K562 (cell line): Measurements from ENCODE around the gene LRRC8C. TPM values are rescaled to one million over a fixed set of nuclear protein-coding genes. Genes with fewer than 3 reads are reported as not detected.
A peak's percentile ranks its signal among the peaks of the same experiment; 100 is the strongest.

ENCODE experiments used
- CCNT2 ChIP-seq: IDR thresholded peaks from 2 replicates; pipeline ENCODE4 v1.6.1; 2011; ENCODE audit warnings: borderline replicate concordance, low read depth, mild to moderate bottlenecking, moderate library complexity, mixed read lengths, low read length; ENCODE audit not compliant: insufficient read length; ENCODE audit errors: extremely low read depth
- EGR1 ChIP-seq: fragments of 450-650 bp; conservative IDR thresholded peaks from 2 replicates; pipeline ENCODE4 v1.6.1; 2017; ENCODE audit warnings: mild to moderate bottlenecking
- EP300 ChIP-seq: IDR thresholded peaks from 2 replicates; pipeline ENCODE4 v1.6.1; 2012; ENCODE audit warnings: low read length, improper control_type of control experiment
- GATAD2B ChIP-seq: fragments of 450-650 bp; IDR thresholded peaks from 2 replicates; pipeline ENCODE4 v1.6.1; 2017; ENCODE audit warnings: mild to moderate bottlenecking, borderline replicate concordance
- JUND ChIP-seq, 2 experiments: IDR thresholded peaks; 2 replicates in 1 of 2; 3 replicates in 1 of 2; pipeline ENCODE4 v1.6.1; 2011; ENCODE audit warnings: borderline replicate concordance in 2 of 2, low read depth in 2 of 2, low read length in 2 of 2, improper control_type of control experiment in 1 of 2, missing biosample characterization in 1 of 2, missing genetic modification characterization in 1 of 2, missing genetic modification reagents in 1 of 2
- KDM2B ChIP-seq: fragments of 250-450 bp; sonication (Bioruptor Pico); IDR thresholded peaks from 2 replicates; pipeline ENCODE4 v1.8.0; 2021; ENCODE audit warnings: mild to moderate bottlenecking, moderate library complexity
- LARP7 ChIP-seq: fragments of 450-650 bp; IDR thresholded peaks from 2 replicates; pipeline ENCODE4 v1.6.1; 2016
- MTA3 ChIP-seq: fragments of 450-650 bp; formaldehyde crosslinking; IDR thresholded peaks from 2 replicates; pipeline ENCODE4 v1.6.1; 2017; ENCODE audit warnings: mild to moderate bottlenecking, borderline replicate concordance
- NR2F6 ChIP-seq: fragments of 450-650 bp; formaldehyde crosslinking; IDR thresholded peaks from 2 replicates; pipeline ENCODE4 v1.4.0; 2020; ENCODE audit warnings: mild to moderate bottlenecking
- NR4A1 ChIP-seq, 2 experiments: fragments of 250-450 bp in 1 of 2; fragments of 450-650 bp in 1 of 2; sonication (Bioruptor Pico) in 1 of 2; IDR thresholded peaks; 2 replicates each; pipeline versions ENCODE4 v1.4.0 to v1.6.1; 2016 to 2020; ENCODE audit warnings: mild to moderate bottlenecking in 2 of 2, missing compliant biosample characterization in 1 of 2, missing genetic modification characterization in 1 of 2, moderate library complexity in 1 of 2
- RAD21 ChIP-seq, 2 experiments: fragments of 250-450 bp in 1 of 2; fragments of 450-650 bp in 1 of 2; sonication (Bioruptor Pico) in 1 of 2; formaldehyde crosslinking in 1 of 2; IDR thresholded peaks in 1 of 2; conservative IDR thresholded peaks in 1 of 2; 2 replicates each; pipeline versions ENCODE4 v1.4.0 to v1.8.0; 2020 to 2022; ENCODE audit warnings: mild to moderate bottlenecking in 2 of 2, moderate library complexity in 1 of 2
- RBBP5 ChIP-seq: fragments of 200-600 bp; sonication (generic); IDR thresholded peaks from 2 replicates; pipeline ENCODE4 v1.6.1; 2012; ENCODE audit warnings: borderline replicate concordance, mild to moderate bottlenecking, low read length, control low read depth, inconsistent platforms; ENCODE audit not compliant: insufficient read depth, poor library complexity, severe bottlenecking
- ZNF12 ChIP-seq: sonication (generic); formaldehyde crosslinking; IDR thresholded peaks from 2 replicates; pipeline ENCODE4 v1.4.0; 2020; ENCODE audit warnings: mild to moderate bottlenecking, missing genetic modification reagents
- ZNF263 ChIP-seq: sonication (generic); formaldehyde crosslinking; IDR thresholded peaks from 2 replicates; pipeline ENCODE4 v1.8.0; 2022; ENCODE audit warnings: mild to moderate bottlenecking, missing genetic modification reagents, borderline replicate concordance
- ZNF431 ChIP-seq: sonication (generic); formaldehyde crosslinking; IDR thresholded peaks from 2 replicates; pipeline ENCODE4 v1.8.0; 2022; ENCODE audit warnings: mild to moderate bottlenecking, missing genetic modification reagents
- ZNF511 ChIP-seq: sonication (generic); formaldehyde crosslinking; IDR thresholded peaks from 2 replicates; pipeline ENCODE4 v1.8.0; 2022; ENCODE audit warnings: mild to moderate bottlenecking, missing genetic modification reagents
- polyA plus RNA-seq, 8 experiments: library from polyadenylated mRNA; depleted of rRNA in 4 of 8; stranded (reverse) in 5 of 8; unstranded in 3 of 8; fragments of >200 nt; fragmentation: Nextera tagmentation in 2 of 8; fragmentation: Illumina TruSeq in 1 of 8; extraction: Ambion mirVana in 2 of 8; extraction: Trizol in 1 of 8; gene quantifications; 2 replicates each; pipeline versions ENCODE4 v1.2.1 to v1.2.3, GENCODE V29; 2011 to 2014; ENCODE audit warnings: inconsistent platforms in 1 of 8, missing spikeins in 1 of 8
- total RNA-seq, 7 experiments: library from RNA; depleted of rRNA in 6 of 7; stranded (reverse); fragments of >200 nt in 6 of 7; fragmentation: Illumina TruSeq in 2 of 7; extraction: Trizol in 2 of 7; gene quantifications; 2 replicates each; pipeline versions ENCODE4 v1.2.1 to v1.2.3, GENCODE V29; 2011 to 2021; ENCODE audit warnings: low replicate concordance in 1 of 7
- TF ChIP-seq, protein P1 (sequence below): fragments of 450-650 bp; IDR thresholded peaks from 2 replicates; pipeline ENCODE4 v1.6.1; 2016
- TF ChIP-seq, protein P2 (sequence below), 2 experiments: fragments of 450-650 bp; IDR thresholded peaks; 2 replicates each; pipeline ENCODE4 v1.6.1; 2018; ENCODE audit warnings: mild to moderate bottlenecking in 2 of 2, low read depth in 1 of 2; ENCODE audit not compliant: partially characterized antibody in 2 of 2
- TF ChIP-seq, protein P3 (sequence below): fragments of 450-650 bp; formaldehyde crosslinking; IDR thresholded peaks from 2 replicates; pipeline ENCODE4 v1.4.0; 2022; ENCODE audit warnings: missing genetic modification characterization

The LRRC8C gene
- total and polyA plus RNA-seq, 9 of the 15 experiments (the other 6 are each of a cell fraction or from before 2014, with no cell fraction given): 1.00 to 12.5 (median 4.5) TPM

DNA sequence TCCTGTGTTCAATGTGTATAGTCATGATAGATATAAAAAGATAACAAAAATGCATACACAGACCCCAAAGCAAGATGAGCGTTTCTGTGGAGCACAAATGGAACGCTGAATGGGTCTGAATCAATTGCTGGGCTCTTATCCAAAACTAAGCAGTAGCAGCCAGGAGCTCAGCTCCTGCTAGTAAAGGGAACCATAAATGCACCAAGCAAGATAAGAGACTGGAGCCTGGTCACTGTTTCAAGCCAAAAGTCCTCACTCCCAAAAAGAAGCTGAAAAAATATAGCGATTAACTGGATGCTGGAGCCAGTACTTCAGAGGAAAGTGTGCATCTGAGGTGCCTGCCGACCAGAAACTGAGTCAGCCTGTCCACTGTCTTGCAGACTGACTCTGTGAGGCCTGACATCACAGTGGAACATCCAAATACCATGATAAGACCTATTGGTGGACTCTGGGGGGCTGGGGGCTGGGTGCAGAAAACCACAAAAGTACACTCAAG, 68.9 kb downstream of the LRRC8C start (continued):
- TF ChIP-seq, protein P1, sequence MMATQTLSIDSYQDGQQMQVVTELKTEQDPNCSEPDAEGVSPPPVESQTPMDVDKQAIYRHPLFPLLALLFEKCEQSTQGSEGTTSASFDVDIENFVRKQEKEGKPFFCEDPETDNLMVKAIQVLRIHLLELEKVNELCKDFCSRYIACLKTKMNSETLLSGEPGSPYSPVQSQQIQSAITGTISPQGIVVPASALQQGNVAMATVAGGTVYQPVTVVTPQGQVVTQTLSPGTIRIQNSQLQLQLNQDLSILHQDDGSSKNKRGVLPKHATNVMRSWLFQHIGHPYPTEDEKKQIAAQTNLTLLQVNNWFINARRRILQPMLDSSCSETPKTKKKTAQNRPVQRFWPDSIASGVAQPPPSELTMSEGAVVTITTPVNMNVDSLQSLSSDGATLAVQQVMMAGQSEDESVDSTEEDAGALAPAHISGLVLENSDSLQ: no peak
- peak; percentile 49; the same call in 1 of the 2 replicates for TF ChIP-seq MTA3
- peak; percentile 75 for TF ChIP-seq EP300
- no peak for TF ChIP-seq ZNF511 (CRISPR knock-in tag)
- no peak for TF ChIP-seq EGR1
- peak; percentile 39 for TF ChIP-seq CCNT2
- TF ChIP-seq NR4A1 (CRISPR knock-in tag; IDR thresholded peaks at IDR 0.05): no peak
- no peak for TF ChIP-seq NR4A1 (tag; IDR thresholded peaks at IDR 0.05)
- peak; percentile 40 for TF ChIP-seq RBBP5
- TF ChIP-seq, protein P2, sequence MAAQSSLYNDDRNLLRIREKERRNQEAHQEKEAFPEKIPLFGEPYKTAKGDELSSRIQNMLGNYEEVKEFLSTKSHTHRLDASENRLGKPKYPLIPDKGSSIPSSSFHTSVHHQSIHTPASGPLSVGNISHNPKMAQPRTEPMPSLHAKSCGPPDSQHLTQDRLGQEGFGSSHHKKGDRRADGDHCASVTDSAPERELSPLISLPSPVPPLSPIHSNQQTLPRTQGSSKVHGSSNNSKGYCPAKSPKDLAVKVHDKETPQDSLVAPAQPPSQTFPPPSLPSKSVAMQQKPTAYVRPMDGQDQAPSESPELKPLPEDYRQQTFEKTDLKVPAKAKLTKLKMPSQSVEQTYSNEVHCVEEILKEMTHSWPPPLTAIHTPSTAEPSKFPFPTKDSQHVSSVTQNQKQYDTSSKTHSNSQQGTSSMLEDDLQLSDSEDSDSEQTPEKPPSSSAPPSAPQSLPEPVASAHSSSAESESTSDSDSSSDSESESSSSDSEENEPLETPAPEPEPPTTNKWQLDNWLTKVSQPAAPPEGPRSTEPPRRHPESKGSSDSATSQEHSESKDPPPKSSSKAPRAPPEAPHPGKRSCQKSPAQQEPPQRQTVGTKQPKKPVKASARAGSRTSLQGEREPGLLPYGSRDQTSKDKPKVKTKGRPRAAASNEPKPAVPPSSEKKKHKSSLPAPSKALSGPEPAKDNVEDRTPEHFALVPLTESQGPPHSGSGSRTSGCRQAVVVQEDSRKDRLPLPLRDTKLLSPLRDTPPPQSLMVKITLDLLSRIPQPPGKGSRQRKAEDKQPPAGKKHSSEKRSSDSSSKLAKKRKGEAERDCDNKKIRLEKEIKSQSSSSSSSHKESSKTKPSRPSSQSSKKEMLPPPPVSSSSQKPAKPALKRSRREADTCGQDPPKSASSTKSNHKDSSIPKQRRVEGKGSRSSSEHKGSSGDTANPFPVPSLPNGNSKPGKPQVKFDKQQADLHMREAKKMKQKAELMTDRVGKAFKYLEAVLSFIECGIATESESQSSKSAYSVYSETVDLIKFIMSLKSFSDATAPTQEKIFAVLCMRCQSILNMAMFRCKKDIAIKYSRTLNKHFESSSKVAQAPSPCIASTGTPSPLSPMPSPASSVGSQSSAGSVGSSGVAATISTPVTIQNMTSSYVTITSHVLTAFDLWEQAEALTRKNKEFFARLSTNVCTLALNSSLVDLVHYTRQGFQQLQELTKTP (IDR thresholded peaks at IDR 0.05; ENCODE audit: low read depth in 1 of 2, partially characterized antibody in 2 of 2): peak in 1 of 2 experiments; percentile 24
- no peak for TF ChIP-seq ZNF263 (CRISPR knock-in tag)
- no peak for TF ChIP-seq ZNF431
- TF ChIP-seq RAD21 (CRISPR knock-in tag; conservative IDR thresholded peaks at IDR 0.05 in 1 of 2, IDR thresholded peaks at IDR 0.05 in 1 of 2): 0 out of 4 replicates have a peak, but pooled peaks of 1 of the 2 experiments have one; percentile 8
- no peak for TF ChIP-seq LARP7
- TF ChIP-seq, protein P3, sequence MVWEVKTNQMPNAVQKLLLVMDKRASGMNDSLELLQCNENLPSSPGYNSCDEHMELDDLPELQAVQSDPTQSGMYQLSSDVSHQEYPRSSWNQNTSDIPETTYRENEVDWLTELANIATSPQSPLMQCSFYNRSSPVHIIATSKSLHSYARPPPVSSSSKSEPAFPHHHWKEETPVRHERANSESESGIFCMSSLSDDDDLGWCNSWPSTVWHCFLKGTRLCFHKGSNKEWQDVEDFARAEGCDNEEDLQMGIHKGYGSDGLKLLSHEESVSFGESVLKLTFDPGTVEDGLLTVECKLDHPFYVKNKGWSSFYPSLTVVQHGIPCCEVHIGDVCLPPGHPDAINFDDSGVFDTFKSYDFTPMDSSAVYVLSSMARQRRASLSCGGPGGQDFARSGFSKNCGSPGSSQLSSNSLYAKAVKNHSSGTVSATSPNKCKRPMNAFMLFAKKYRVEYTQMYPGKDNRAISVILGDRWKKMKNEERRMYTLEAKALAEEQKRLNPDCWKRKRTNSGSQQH (CRISPR knock-in tag): no peak
- TF ChIP-seq NR2F6: no peak
- TF ChIP-seq JUND (IDR thresholded peaks at IDR 0.05; ENCODE audit: borderline replicate concordance, low read depth, low read length): 0 out of 2 replicates have a peak, but pooled peaks have one; percentile 49
- no peak; the same call in 1 of the 3 replicates for TF ChIP-seq JUND (tag; IDR thresholded peaks at IDR 0.05; ENCODE audit: borderline replicate concordance, low read depth, low read length)
- TF ChIP-seq ZNF12 (CRISPR knock-in tag): no peak
- peak; percentile 50 for TF ChIP-seq GATAD2B
- no peak for TF ChIP-seq KDM2B (CRISPR knock-in tag)
